Measurements from ENCODE around the gene RPGR. TPM values are rescaled to one million over a fixed set of nuclear protein-coding genes. Genes with fewer than 3 reads are reported as not detected.
A peak's percentile ranks its signal among the peaks of the same experiment; 100 is the strongest.

The RPGR gene, protein sequence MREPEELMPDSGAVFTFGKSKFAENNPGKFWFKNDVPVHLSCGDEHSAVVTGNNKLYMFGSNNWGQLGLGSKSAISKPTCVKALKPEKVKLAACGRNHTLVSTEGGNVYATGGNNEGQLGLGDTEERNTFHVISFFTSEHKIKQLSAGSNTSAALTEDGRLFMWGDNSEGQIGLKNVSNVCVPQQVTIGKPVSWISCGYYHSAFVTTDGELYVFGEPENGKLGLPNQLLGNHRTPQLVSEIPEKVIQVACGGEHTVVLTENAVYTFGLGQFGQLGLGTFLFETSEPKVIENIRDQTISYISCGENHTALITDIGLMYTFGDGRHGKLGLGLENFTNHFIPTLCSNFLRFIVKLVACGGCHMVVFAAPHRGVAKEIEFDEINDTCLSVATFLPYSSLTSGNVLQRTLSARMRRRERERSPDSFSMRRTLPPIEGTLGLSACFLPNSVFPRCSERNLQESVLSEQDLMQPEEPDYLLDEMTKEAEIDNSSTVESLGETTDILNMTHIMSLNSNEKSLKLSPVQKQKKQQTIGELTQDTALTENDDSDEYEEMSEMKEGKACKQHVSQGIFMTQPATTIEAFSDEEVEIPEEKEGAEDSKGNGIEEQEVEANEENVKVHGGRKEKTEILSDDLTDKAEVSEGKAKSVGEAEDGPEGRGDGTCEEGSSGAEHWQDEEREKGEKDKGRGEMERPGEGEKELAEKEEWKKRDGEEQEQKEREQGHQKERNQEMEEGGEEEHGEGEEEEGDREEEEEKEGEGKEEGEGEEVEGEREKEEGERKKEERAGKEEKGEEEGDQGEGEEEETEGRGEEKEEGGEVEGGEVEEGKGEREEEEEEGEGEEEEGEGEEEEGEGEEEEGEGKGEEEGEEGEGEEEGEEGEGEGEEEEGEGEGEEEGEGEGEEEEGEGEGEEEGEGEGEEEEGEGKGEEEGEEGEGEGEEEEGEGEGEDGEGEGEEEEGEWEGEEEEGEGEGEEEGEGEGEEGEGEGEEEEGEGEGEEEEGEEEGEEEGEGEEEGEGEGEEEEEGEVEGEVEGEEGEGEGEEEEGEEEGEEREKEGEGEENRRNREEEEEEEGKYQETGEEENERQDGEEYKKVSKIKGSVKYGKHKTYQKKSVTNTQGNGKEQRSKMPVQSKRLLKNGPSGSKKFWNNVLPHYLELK
- 8.0 and 8.5 TPM in 2 replicates for total RNA-seq (2022)
- Bru-seq, nascent RNA = percentile 61 among the genes with signal in this experiment
- percentile 67 among the genes with signal in this experiment for BruChase-seq, experiment 1, labeled RNA remaining after a 2-hour chase
- percentile 61 among the genes with signal in this experiment for BruChase-seq, experiment 2, labeled RNA remaining after a 6-hour chase
- long read RNA-seq, partial matches to known transcripts = 0 of 7 reads
- long read RNA-seq, other reads (novel, unspliced or antisense) = 4 of 7 reads

DNA sequence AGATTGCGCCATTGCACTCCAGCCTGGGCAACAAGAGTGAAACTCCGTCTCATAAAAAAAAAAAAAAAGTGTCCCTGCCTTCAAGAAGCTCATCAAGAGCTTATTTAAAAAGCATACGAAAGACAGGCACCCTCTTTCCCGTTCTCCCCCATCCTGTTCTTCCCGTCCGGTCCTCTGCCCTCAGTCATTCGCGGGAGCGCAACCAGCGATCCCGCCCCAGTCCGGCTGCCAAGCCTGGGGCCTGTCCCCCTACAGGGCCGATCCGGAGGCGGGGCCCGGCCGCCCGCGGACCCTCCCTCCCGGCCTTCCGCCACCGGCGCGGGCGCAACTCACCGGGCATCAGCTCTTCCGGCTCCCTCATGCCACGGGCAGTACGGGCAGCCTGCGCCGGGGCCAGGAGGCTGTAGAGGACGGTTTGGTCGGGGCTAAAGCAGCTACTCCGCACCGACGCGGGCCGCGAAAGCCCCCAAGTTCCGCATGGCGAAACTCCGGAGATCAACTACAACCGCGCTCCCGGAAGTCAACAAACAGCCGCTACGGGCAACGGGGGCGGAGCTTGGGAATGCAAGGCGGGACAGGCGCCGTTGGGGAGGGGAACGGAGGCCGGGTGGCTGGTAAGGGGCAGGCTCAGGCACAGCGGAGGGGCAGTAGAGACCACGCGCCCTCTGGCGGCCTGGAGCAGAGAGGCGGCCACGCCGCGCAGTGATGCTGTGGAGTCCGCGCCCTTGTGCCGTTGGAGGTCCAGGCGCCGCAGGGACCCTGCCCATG lies at the start of gene RPGR:
Gene RPGR (minus strand): TSS at position 503 of the 768 bp plus-strand sequence. CDS start 142 bp downstream, at position 361.
- no peaks in the 10 kb centered on the region for H3K36me3 ChIP-seq (ENCODE audit: control insufficient read depth, insufficient read depth, low read length)
- no peaks in the 10 kb centered on the region for H3K9me3 ChIP-seq
- DNase-seq = peak; percentile 93
- no peaks in the 10 kb centered on the region for H3K4me1 Mint-ChIP-seq (ENCODE audit: low read depth, unreplicated experiment)
- intact Hi-C loops (cut with micrococcal nuclease; ENCODE audit: unreplicated experiment) = loop anchor here (1.0 kb wide), 3 partner anchors 23 to 135 kb away; no protein-coding TSS in a partner anchor
- H3K9me3 Mint-ChIP-seq (ENCODE audit: unreplicated experiment) = no peaks in the 10 kb centered on the region
- BruUV-seq (replicated peaks) = no TSS peak
- TF ChIP-seq, protein P1, sequence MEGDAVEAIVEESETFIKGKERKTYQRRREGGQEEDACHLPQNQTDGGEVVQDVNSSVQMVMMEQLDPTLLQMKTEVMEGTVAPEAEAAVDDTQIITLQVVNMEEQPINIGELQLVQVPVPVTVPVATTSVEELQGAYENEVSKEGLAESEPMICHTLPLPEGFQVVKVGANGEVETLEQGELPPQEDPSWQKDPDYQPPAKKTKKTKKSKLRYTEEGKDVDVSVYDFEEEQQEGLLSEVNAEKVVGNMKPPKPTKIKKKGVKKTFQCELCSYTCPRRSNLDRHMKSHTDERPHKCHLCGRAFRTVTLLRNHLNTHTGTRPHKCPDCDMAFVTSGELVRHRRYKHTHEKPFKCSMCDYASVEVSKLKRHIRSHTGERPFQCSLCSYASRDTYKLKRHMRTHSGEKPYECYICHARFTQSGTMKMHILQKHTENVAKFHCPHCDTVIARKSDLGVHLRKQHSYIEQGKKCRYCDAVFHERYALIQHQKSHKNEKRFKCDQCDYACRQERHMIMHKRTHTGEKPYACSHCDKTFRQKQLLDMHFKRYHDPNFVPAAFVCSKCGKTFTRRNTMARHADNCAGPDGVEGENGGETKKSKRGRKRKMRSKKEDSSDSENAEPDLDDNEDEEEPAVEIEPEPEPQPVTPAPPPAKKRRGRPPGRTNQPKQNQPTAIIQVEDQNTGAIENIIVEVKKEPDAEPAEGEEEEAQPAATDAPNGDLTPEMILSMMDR (IDR thresholded peaks at IDR 0.05; ENCODE audit: insufficient read depth in 1 of 2, low read depth in 1 of 2, low read length in 1 of 2, severe bottlenecking in 1 of 2, unreplicated experiment in 1 of 2) = peak; percentile 67 to 86
- H3K4me1 ChIP-seq = no peaks in the 10 kb centered on the region
- H3K27me3 ChIP-seq (replicated peaks; ENCODE audit: control insufficient read depth, insufficient read depth, low read length) = no peaks in the 10 kb centered on the region
- H3K36me3 Mint-ChIP-seq (ENCODE audit: insufficient read depth, unreplicated experiment) = no peaks in the 10 kb centered on the region
- no peaks in the 10 kb centered on the region for H3K27me3 Mint-ChIP-seq (ENCODE audit: insufficient read depth, unreplicated experiment)
- CTCF ChIA-PET = interaction anchor here (0.6 to 2.4 kb wide), 9 partner anchors 15 to 137 kb away, joined by 3 to 13 read pairs (median 6); partner anchors contain the start of gene SRPX
- POLR2A ChIA-PET = interaction anchor here (0.7 to 1.1 kb wide), 2 partner anchors 16 to 425 kb away, joined by 5 to 11 read pairs; no protein-coding TSS in a partner anchor
- H3K4me3 ChIP-seq (ENCODE audit: low read depth, low read length) = peak within 1 kb of the TSS; percentile 79
- peak within 1 kb of the TSS; percentile 89 for H3K4me3 Mint-ChIP-seq (ENCODE audit: unreplicated experiment)
- peak within 1 kb of the TSS; percentile 97 for H3K27ac Mint-ChIP-seq (ENCODE audit: unreplicated experiment)

DNA sequence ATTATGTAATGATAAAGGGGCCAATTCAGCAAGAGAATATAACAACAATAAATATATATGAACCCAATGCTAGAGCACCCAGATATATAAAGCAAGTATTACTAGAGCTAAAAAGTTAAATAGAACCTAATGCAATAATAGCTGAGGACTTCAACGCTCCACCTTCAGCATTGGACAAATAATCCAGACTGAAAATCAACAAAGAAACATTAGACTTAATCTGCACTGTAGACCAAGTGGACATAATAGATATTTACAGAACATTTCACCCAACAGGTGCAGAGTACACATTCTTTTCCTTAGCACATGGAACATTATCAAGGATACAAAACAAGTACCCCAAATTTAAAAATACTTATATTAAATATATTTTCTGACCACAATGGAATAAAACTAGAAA lies 49.4 kb upstream of the RPGR start:
- Histone ChIP-seq H3K4me1 (no peaks in the 10 kb centered on the region), H3K36me3 (ENCODE audit: control insufficient read depth, insufficient read depth, low read length) (no peaks in the 10 kb centered on the region), H3K9me3 (no peaks in the 10 kb centered on the region), H3K4me3 (ENCODE audit: low read depth, low read length) (no peak overlapping the region), H3K27me3 (replicated peaks; ENCODE audit: control insufficient read depth, insufficient read depth, low read length) (no peaks in the 10 kb centered on the region)
- BruUV-seq (replicated peaks) = no TSS peak
- H3K4me3 Mint-ChIP-seq (ENCODE audit: unreplicated experiment) = no peak overlapping the region
- TF ChIP-seq, protein P1 (IDR thresholded peaks at IDR 0.05; ENCODE audit: insufficient read depth in 1 of 2, low read depth in 1 of 2, low read length in 1 of 2, severe bottlenecking in 1 of 2, unreplicated experiment in 1 of 2) = no peak
- intact Hi-C loops (cut with micrococcal nuclease; ENCODE audit: unreplicated experiment) = loop anchor here (1.0 kb wide), 1 partner anchor 41 kb away; no protein-coding TSS in a partner anchor
- ChIA-PET POLR2A (no interaction called here), CTCF (no interaction called here)
- no peak overlapping the region for H3K27ac Mint-ChIP-seq (ENCODE audit: unreplicated experiment)
- peaks cover 9% of the 10 kb centered on the region for H3K9me3 Mint-ChIP-seq (ENCODE audit: unreplicated experiment)
- H3K27me3 Mint-ChIP-seq (ENCODE audit: insufficient read depth, unreplicated experiment) = no peaks in the 10 kb centered on the region
- H3K36me3 Mint-ChIP-seq (ENCODE audit: insufficient read depth, unreplicated experiment) = no peaks in the 10 kb centered on the region
- no peak for DNase-seq
- H3K4me1 Mint-ChIP-seq (ENCODE audit: low read depth, unreplicated experiment) = no peaks in the 10 kb centered on the region

Measured in Caco-2 (cell line).